Left hindlimb (tissue), 1 donor: ENCODE results near the gene NHERF2.

Experiments used
- DNase-seq: peaks from one replicate; pipeline ENCODE4 v3.0.0-alpha.2; 2018

Gene NHERF2

DNA sequence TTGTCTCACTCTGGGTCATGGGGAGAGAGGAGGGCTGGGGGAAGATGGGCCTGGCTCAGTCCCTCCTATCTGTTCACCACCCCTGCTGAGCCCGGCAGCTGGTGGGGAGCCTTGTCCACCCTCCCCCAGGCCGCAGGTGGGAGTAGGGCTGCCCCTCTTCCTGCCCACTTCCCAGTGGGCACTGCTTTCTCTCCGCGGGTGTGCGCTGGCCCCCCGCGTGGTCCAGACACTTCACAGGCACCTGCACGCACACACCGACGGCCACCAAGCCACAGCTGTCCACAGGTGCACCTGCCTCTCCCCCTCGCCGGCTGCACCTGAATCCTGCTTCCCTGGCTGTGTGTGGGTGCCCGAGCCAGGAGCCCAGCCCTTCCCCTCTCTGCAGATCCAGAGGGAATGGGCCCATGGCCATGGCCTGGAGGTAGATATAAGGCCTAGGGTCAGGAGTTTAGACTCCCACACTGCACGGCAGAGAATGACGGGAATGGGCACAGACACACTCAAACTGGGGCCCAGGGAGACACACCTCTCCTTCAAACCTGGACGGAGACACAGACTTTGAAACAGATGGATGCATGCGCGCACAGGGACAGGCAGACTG, 2.0 kb downstream of the NHERF2 start:
- DNase-seq = peak; percentile 26

DNA sequence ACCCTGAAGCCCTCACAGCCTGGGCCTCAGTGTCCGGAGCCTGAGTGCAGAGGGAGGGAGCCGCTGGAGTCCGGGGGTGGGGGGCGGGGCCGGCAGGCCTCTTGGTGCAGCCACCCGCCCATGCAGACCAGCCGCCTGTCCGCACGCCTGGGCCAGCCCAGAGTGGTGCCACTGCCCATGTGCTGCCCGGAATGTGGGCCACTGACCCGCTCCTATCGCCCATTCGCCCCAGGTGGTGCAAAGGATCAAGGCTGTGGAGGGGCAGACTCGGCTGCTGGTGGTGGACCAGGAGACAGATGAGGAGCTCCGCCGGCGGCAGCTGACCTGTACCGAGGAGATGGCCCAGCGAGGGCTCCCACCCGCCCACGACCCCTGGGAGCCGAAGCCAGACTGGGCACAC, 2.6 kb downstream of the NHERF2 start:
- DNase-seq = peak; percentile 31

DNA sequence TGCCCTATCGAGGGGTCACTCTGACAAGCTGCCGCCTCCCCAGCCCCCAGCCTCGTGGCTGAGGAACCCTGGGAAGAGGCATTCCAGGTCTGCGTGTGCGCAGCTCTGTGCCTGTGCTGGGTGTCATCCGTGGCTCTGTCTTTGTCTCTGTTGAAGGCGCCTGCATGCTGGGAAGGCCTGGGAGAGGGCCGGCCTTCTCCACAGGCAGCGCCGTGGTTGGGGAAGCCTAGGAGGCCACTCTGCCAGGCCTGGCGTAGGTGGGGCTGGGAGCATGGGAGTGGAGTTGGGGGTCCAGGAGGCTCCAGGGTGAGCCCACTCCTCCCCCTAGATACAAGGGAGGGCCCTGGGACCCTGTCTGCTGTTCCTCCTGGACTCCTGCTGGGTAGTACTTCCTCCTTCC, 3.3 kb downstream of the NHERF2 start:
- DNase-seq = no peak

GRCh38 chr16:2031081-2031577, 4.4 kb downstream of the NHERF2 start:
- peak; percentile 34 for DNase-seq

- peak; percentile 44 for DNase-seq
Observed at GRCh38 chr16:2032285-2033056, 5.8 kb downstream of the NHERF2 start.

GRCh38 chr16:2033057-2033908, 6.6 kb downstream of the NHERF2 start:
- DNase-seq = peak; percentile 78

DNA sequence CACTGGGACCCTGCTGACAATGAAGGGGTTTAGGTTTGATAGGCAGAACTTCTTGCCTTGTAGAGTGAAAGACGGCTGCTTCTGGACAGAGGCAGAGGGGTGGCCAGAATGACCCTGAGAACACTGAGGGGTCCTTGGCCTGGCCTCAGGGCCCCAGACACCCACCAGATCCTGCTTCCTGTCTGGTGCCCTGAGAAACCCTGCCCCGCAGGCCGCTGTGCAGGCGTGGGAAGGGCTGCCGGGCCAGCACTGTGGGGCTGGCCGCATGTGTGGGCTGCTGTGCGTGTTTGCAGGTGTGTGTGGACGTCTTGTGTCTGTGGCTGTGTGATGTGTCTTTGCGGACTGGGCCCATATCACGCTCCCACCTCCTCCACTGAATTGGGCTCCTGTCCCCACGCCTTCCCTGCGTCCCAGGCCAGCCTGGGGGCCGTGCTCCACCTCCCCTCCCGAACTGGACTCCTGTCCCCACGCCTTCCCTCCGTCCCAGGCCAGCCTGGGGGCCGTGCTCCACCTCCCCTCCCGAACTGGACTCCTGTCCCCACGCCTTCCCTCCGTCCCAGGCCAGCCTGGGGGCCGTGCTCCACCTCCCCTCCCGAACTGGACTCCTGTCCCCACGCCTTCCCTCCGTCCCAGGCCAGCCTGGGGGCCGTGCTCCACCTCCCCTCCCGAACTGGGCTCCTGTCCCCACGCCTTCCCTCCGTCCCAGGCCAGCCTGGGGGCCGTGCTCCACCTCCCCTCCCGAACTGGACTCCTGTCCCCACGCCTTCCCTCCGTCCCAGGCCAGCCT, 7.4 kb downstream of the NHERF2 start:
- peak; percentile 57 for DNase-seq

DNA sequence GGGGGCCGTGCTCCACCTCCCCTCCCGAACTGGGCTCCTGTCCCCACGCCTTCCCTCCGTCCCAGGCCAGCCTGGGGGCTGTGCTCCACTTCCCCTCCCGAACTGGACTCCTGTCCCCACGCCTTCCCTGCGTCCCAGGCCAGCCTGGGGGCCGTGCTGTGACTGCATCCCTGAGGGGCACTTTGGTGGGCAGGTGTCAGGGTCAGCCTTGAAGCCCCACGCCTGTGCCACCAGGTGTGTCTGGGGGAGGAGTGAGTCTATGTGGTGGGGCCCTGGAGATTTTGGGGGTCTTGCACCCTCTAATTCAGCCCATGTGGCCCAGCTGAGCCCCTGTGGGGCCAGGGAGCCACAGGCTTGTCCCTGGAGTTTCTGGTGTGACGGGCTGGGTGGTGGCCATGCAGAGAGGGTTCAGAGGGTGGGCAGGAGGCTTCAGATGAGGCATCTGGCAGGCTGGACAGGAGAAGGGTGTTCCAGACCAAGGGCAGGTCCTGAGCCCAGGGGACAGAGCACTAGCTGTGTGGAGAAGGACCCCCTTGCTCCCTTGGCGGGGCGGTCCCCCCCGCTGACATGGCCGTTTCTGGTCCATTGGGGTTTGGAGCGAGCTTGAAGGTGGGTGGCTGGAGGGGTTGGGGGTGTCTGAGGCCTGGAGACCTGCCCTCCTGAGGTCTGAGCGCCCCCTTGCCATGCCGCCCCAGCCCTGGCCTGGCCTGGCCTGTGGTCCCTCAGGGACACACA, 8.2 kb downstream of the NHERF2 start:
- peak; percentile 44 for DNase-seq

DNA sequence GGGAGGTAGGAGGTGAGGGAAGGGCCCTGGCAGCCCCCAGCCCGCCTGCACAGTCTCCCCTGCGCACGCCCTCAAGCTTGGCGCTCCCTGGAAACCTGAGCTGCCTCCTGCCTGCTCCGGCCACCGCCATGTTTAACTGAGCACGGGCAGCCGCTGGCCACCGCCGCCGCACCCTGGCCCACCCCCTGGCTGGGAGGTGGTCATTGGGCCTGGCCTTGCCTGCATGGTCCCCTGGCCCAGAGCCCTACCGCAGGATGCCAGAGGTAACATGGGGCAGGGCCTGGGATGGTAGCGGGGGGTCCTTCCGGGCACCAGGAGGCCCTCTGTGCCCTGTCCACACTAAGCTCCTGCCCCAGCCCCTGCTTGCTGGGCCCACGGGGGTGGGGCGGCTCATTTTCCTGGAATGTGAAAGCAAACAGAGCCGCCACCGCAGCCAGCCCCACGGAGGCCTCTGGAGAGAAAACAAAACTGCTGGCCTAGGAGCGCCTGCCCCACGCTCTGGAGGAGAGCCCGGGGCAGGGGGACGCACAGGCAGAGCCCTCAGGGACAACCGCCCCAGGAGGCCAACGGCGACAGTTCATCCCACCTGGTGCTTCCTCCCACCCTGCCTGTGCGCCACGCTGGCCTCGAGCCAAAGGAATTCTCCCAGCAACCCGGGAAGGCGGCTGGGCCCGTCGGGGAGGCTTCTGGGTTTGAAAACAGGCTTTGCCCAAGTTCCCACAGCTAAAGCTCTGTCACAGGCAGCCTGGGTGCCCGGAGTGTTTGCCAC, 8.9 kb downstream of the NHERF2 start:
- peak; percentile 88 for DNase-seq

- DNase-seq = peak; percentile 34
Observed at GRCh38 chr16:2036200-2036966, 9.7 kb downstream of the NHERF2 start.

DNA sequence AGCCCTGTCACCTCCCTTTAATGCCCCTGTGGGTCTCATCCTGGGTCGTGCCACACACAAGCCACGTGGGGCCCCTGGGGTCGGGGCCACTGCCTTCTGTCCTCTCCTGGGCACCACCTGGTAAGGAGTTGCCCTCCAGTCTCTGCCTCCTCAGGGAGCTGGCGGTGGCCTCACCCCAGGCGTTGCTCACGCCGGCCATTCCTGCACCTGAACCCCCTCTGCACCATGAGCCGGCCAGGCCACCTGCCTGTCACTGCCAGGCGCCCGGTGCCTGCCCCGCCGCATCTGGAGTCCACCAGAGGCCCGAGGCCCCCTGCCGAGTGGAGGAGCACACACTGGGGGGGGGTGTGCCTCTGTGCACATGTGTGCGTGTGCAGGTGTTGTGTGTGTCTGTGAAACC, 10.4 kb downstream of the NHERF2 start:
- DNase-seq = peak; percentile 45

- DNase-seq = peak; percentile 45
Observed at GRCh38 chr16:2037647-2038381, 11.1 kb downstream of the NHERF2 start.

- DNase-seq = peak; percentile 80
Observed at GRCh38 chr16:2038382-2039231, 11.9 kb downstream of the NHERF2 start.

DNA sequence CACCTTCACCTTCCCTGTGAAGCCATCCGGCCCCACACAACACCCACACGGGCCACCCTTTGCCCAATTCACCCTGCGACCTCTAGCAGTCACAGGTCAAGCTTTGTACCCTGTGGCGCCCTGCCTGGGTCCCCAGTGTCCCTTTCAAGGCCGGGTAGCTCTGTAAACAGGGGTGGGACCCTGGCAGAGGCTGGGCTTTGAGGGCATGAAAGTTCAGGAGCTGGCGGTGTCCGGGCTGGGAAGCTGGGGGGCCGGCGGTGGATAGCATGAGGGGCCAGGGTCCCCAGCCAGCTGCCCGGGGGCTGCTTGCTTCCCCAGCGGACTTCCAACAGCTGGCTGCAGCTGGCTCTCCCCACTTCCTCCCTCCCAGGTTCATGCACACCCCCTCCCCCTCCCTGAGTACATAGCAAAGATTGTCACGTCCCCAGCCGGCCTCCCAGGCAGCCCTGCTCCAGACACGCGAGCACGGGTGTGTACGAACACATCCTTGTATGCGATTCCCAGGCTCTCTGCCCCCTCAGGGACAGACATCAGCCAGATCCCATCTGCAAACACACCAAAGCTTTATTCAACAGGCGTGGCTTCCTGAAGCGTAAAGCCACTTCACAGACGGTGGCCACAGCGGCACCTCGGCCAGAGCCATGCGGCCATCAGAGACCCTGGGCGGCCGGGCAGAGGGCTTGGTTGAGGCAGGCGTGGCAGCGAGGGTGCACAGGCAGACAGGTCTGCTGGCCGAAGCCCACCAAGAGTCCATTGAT, 12.8 kb downstream of the NHERF2 start:
- peak; percentile 89 for DNase-seq

GRCh38 chr16:2040041-2040786, 13.5 kb downstream of the NHERF2 start:
- DNase-seq = no peak

- peak; percentile 69 for DNase-seq
Observed at GRCh38 chr16:2040787-2041522, 14.3 kb downstream of the NHERF2 start.
